Activated CD4-positive, alpha-beta T cell treated with anti-CD3 and anti-CD28 coated beads, Interleukin-2, amount 10 ng/mL, durations not matched to agents 7 days and 5 days (primary cell): ENCODE measurements around the gene SPATA6L. TPM values are rescaled to one million over a fixed set of nuclear protein-coding genes. Genes with fewer than 3 reads are reported as not detected.

Experiments used
- CTCF ChIA-PET: fragments of 350-600 bp; sonication (Branson Sonifier 250); formaldehyde crosslinking; loops from one replicate; lab custom pipeline; 2021; ENCODE audit warnings: antibody characterized with exemption; lab: Charles Lee
- POLR2A ChIA-PET: fragments of 350-600 bp; sonication (Branson Sonifier 250); formaldehyde crosslinking; loops from one replicate; lab custom pipeline; 2021; ENCODE audit warnings: antibody characterized with exemption; lab: Charles Lee
- DNase-seq: peaks from one replicate; pipeline ENCODE4 v3.0.0-alpha.2; 2020
- H3K27ac Mint-ChIP-seq: one replicate; pipeline ENCODE4 v1.8.0; 2021; ENCODE audit warnings: mild to moderate bottlenecking, moderate library complexity, mixed read lengths
- H3K27me3 Mint-ChIP-seq: one replicate; pipeline ENCODE4 v1.8.0; 2021; ENCODE audit warnings: mixed read lengths
- H3K36me3 Mint-ChIP-seq: one replicate; pipeline ENCODE4 v1.8.0; 2021; ENCODE audit warnings: low read depth, mixed read lengths
- H3K4me1 Mint-ChIP-seq: one replicate; pipeline ENCODE4 v1.8.0; 2021; ENCODE audit warnings: mixed read lengths
- H3K4me3 Mint-ChIP-seq: one replicate; pipeline ENCODE4 v1.8.0; 2021; ENCODE audit warnings: mild to moderate bottlenecking, moderate library complexity, mixed read lengths
- H3K9me3 Mint-ChIP-seq: one replicate; pipeline ENCODE4 v1.8.0; 2021; ENCODE audit warnings: mixed read lengths
- total RNA-seq, 2 experiments: library from RNA; stranded (reverse); gene quantifications; one replicate each; pipeline ENCODE4 v1.2.3, GENCODE V29; 2021

Gene SPATA6L
- total RNA-seq, 2 experiments from 2014 or later = 0.40 to 0.42 TPM

GRCh38 chr9:4592295-4592694, 74.0 kb downstream of the SPATA6L start:
- CTCF ChIA-PET = interaction anchor here (0.7 kb wide), 1 partner anchor 148 kb away, joined by 3 read pairs; no protein-coding TSS in a partner anchor
- H3K36me3 Mint-ChIP-seq = peaks cover 3% of the 10 kb centered on the region
- peaks cover 24% of the 10 kb centered on the region for H3K4me1 Mint-ChIP-seq
- H3K9me3 Mint-ChIP-seq = no peaks in the 10 kb centered on the region
- no peaks in the 10 kb centered on the region for H3K27me3 Mint-ChIP-seq
- no peak for DNase-seq
- POLR2A ChIA-PET = no interaction called here
- no peak overlapping the region for H3K27ac Mint-ChIP-seq
- H3K4me3 Mint-ChIP-seq = no peak overlapping the region

GRCh38 chr9:4591123-4591500, 75.2 kb downstream of the SPATA6L start:
- POLR2A ChIA-PET = no interaction called here
- Mint-ChIP-seq H3K4me1 (peaks cover 15% of the 10 kb centered on the region), H3K27ac (no peak overlapping the region), H3K4me3 (no peak overlapping the region), H3K36me3 (peaks cover 3% of the 10 kb centered on the region), H3K9me3 (no peaks in the 10 kb centered on the region), H3K27me3 (no peaks in the 10 kb centered on the region)
- CTCF ChIA-PET = interaction anchor here (1.3 kb wide), 1 partner anchor 10 kb away, joined by 4 read pairs; no protein-coding TSS in a partner anchor
- DNase-seq = no peak

DNA sequence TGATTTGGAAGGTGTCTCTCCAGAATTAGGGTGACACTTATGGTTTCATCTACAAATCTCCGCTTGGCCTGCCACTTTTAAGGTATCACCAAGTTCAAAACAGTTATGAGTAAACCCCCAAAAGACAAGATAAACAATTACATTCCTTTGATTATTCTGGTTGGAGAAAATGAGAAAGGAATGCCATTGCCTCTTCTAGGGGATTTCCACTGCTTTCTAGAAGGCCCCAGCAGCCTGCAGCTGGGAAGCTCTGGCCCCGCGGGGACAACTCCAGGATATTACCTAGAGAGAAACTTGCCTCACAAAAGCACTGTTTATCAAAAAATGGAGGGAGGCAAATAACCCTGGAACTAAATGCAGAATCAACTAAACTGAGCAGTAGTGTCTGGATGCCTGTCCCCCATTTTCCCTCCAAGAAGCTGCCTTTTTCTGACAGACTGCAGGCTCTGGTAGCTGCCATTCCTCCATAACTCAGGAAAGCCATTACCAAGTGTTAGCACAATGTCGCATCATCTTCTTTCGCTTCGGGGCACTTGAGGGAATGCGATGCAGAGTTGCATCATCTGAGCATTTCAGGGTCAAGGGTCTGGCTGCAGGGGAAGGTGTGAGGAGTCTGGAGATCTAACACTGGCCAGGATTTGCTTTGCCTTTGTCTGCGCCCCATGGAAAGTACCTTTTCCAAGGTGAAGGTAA, 75.7 kb downstream of the SPATA6L start:
- Mint-ChIP-seq H3K9me3 (no peaks in the 10 kb centered on the region), H3K4me1 (peaks cover 10% of the 10 kb centered on the region), H3K27ac (no peak overlapping the region), H3K36me3 (peaks cover 3% of the 10 kb centered on the region), H3K4me3 (no peak overlapping the region), H3K27me3 (no peaks in the 10 kb centered on the region)
- no peak for DNase-seq
- CTCF ChIA-PET = interaction anchor here (1.3 kb wide), 1 partner anchor 10 kb away, joined by 4 read pairs; no protein-coding TSS in a partner anchor
- POLR2A ChIA-PET = no interaction called here

DNA sequence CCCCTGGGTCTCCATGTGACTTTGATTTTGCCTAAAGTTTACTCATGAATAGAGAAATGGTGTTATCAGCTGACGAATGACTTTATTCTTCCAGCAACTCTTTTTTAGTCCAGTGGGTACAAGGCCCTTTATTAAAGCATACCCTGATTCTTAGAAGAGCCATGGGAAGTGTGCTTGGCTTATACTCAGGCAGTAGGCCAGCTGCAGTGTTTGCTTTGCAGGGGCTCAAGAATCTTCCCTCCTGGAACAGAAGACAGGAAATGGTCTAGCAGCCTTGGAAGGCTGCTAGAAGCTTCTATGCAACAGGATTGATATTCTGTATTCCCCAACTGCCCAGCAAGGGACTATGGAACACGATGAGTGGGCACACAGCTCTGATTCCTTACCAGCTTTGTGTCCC, 77.6 kb downstream of the SPATA6L start:
- no peaks in the 10 kb centered on the region for H3K9me3 Mint-ChIP-seq
- POLR2A ChIA-PET = no interaction called here
- DNase-seq = no peak
- H3K4me3 Mint-ChIP-seq = no peak overlapping the region
- H3K27ac Mint-ChIP-seq = no peak overlapping the region
- H3K4me1 Mint-ChIP-seq = peaks cover 2% of the 10 kb centered on the region
- CTCF ChIA-PET = interaction anchor here (0.7 to 3.6 kb wide), 4 partner anchors 14 to 30 kb away, joined by 3 to 14 read pairs (median 4); no protein-coding TSS in a partner anchor
- H3K36me3 Mint-ChIP-seq = no peaks in the 10 kb centered on the region
- no peaks in the 10 kb centered on the region for H3K27me3 Mint-ChIP-seq

DNA sequence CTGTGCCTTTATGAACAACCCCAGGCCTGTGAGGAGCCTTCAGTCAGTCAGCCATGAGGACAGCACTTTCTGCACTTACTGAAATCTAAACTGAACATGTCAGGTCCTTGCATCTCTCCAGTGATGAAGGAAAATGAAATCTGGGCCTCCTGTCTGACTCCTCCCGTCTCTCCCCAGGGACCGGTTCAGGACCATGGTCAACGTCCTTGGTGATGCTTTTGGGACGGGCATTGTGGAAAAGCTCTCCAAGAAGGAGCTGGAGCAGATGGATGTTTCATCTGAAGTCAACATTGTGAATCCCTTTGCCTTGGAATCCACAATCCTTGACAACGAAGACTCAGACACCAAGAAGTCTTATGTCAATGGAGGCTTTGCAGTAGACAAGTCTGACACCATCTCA, 81.1 kb downstream of the SPATA6L start:
- no peaks in the 10 kb centered on the region for H3K9me3 Mint-ChIP-seq
- H3K27me3 Mint-ChIP-seq = no peaks in the 10 kb centered on the region
- H3K4me3 Mint-ChIP-seq = no peak overlapping the region
- H3K36me3 Mint-ChIP-seq = no peaks in the 10 kb centered on the region
- no peak overlapping the region for H3K27ac Mint-ChIP-seq
- ChIA-PET CTCF (no interaction called here), POLR2A (no interaction called here)
- DNase-seq = no peak
- H3K4me1 Mint-ChIP-seq = peaks cover 2% of the 10 kb centered on the region

DNA sequence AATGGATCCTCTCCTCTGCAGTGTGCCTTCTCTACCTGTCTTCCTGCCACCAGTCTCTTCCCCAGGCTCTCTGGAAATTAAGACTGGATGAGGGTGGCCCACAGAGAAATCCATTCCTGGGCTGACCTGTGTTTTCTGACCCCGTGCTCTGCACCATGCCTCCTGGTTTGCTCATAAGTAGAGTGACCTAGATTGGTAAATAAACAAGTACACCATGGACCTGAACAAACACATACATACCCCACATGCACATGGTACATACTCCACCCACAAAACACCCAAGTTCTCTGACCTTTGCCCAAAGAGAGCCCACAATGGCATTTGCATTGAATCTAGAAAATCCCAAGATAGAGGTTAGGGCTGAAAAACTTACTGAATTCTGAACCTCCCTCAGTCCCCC, 81.6 kb downstream of the SPATA6L start:
- POLR2A ChIA-PET = no interaction called here
- Mint-ChIP-seq H3K36me3 (no peaks in the 10 kb centered on the region), H3K4me3 (no peak overlapping the region), H3K9me3 (no peaks in the 10 kb centered on the region), H3K4me1 (peaks cover 2% of the 10 kb centered on the region), H3K27ac (no peak overlapping the region), H3K27me3 (no peaks in the 10 kb centered on the region)
- CTCF ChIA-PET = no interaction called here
- DNase-seq = no peak

DNA sequence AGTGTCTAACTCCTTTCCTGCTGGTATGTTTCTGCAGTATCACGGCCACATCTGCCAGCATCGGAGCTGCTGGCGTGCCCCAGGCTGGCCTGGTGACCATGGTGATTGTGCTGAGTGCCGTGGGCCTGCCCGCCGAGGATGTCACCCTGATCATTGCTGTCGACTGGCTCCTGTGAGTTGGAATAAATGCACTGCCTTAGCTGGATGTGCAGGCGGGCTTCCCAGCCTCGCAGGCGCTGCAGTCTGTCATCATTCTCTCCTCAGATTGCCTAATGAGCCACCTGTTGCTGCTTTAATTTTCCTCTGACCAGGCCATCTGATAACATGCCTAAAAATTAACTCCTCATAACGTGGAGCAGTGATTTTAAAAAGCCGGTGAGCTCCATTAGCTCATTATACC, 83.3 kb downstream of the SPATA6L start:
- ChIA-PET CTCF (interaction anchor here (1.3 kb wide), 1 partner anchor 10 kb away, joined by 3 read pairs; no protein-coding TSS in a partner anchor), POLR2A (no interaction called here)
- Mint-ChIP-seq H3K27ac (no peak overlapping the region), H3K9me3 (no peaks in the 10 kb centered on the region), H3K4me1 (peaks cover 2% of the 10 kb centered on the region), H3K36me3 (no peaks in the 10 kb centered on the region), H3K27me3 (no peaks in the 10 kb centered on the region), H3K4me3 (no peak overlapping the region)
- DNase-seq = no peak

DNA sequence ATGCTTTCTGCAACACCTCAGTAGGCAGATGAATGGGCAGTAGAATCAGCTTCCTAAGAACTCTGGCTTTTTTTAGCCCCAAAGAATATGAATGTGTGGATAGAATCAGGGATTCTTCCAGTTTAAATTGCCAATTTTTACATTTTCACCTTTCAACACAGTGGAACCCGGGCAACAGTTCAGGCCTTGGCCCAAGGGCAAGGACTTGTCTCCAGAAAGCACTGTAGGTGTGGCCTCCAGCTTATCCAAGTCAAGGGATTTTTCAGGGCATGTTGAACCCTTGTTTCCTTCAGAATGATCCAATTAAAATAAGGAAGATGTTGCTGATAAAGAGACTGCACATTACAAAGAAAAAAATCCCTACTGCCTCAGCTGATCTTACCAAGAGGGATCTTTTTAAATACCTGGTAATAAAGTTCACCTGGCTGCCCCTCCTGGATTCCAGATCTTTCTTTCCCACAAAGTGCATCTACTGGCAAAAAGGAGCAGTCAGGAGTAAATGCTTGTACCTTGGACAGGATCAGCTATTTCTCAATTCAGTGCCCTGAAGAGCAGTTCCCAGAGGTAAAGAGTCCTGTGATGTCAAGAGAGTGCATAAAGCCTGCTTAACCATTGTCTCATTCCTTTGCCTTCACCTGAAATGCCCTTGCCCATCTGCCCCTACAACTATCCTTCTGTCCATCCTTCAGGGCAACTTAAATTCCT, 84.3 kb downstream of the SPATA6L start:
- no peak overlapping the region for H3K27ac Mint-ChIP-seq
- no peaks in the 10 kb centered on the region for H3K27me3 Mint-ChIP-seq
- ChIA-PET POLR2A (no interaction called here), CTCF (no interaction called here)
- H3K9me3 Mint-ChIP-seq = no peaks in the 10 kb centered on the region
- no peaks in the 10 kb centered on the region for H3K4me1 Mint-ChIP-seq
- H3K36me3 Mint-ChIP-seq = no peaks in the 10 kb centered on the region
- DNase-seq = no peak
- no peak overlapping the region for H3K4me3 Mint-ChIP-seq

DNA sequence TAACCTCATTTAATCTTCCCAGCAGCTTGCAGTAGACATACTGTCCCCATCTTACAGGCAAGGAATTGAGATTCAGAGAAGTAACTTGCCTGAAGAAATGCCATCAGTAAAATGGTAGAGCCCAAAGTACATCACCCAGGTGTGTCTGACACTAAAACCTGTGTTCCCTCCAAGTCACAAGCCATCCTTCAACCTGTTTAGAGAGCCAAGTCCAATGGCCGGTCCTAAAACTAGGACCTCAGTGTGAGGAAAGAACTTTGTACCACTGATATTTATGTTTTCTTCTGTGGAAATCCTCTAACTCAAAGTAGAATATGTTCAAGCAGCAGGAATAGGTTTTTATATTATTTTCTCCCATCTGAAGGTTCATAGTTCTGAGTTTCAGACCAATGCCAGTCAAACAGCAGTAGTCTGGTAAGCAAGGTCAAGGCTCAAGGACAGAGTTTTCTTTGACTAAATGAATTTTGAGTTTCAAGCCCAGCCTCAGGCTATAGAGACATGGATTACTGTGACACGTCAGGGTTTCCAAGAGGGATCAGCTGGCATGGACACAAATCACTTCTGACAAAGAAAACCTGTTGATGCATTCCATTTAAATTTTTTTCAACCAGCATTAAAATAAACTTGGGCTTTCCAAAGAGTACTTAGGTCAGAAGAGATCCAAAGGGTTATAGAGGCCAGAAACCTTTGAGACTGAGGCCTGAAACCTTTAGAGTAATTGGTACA, 85.1 kb downstream of the SPATA6L start:
- no peaks in the 10 kb centered on the region for H3K27me3 Mint-ChIP-seq
- H3K27ac Mint-ChIP-seq = no peak overlapping the region
- DNase-seq = no peak
- H3K4me1 Mint-ChIP-seq = no peaks in the 10 kb centered on the region
- CTCF ChIA-PET = interaction anchor here (0.6 to 1.2 kb wide), 3 partner anchors 10 to 1319 kb away, joined by 3 to 4 read pairs (median 3); no protein-coding TSS in a partner anchor
- no peak overlapping the region for H3K4me3 Mint-ChIP-seq
- POLR2A ChIA-PET = no interaction called here
- H3K9me3 Mint-ChIP-seq = no peaks in the 10 kb centered on the region
- H3K36me3 Mint-ChIP-seq = no peaks in the 10 kb centered on the region

DNA sequence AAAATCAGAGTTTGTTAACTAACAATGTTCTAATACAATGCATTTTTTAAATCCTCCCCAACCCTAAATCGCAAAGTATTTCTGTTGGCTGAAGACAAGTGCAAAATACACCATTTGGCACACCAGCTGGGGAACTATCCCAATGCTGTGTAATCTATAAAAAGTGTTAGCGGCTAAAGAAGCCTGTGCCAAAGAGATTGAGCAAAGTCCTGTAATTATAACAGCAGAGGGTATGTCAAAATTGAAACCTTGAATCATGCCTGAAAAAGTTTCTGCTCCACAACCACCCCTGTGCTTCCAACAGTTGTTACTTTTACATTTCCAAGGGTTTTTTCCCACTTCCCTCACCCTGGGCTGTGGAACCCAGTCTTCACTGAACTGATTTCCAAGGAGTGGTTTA, 87.3 kb downstream of the SPATA6L start:
- no peak for DNase-seq
- Mint-ChIP-seq H3K4me3 (no peak overlapping the region), H3K36me3 (no peaks in the 10 kb centered on the region), H3K27me3 (no peaks in the 10 kb centered on the region), H3K4me1 (peaks cover 5% of the 10 kb centered on the region), H3K27ac (no peak overlapping the region), H3K9me3 (no peaks in the 10 kb centered on the region)
- POLR2A ChIA-PET = no interaction called here
- CTCF ChIA-PET = no interaction called here

GRCh38 chr9:4576448-4576847, 89.8 kb downstream of the SPATA6L start:
- CTCF ChIA-PET = no interaction called here
- POLR2A ChIA-PET = no interaction called here
- H3K36me3 Mint-ChIP-seq = no peaks in the 10 kb centered on the region
- no peaks in the 10 kb centered on the region for H3K27me3 Mint-ChIP-seq
- H3K27ac Mint-ChIP-seq = no peak overlapping the region
- H3K9me3 Mint-ChIP-seq = no peaks in the 10 kb centered on the region
- peaks cover 14% of the 10 kb centered on the region for H3K4me1 Mint-ChIP-seq
- no peak for DNase-seq
- no peak overlapping the region for H3K4me3 Mint-ChIP-seq

DNA sequence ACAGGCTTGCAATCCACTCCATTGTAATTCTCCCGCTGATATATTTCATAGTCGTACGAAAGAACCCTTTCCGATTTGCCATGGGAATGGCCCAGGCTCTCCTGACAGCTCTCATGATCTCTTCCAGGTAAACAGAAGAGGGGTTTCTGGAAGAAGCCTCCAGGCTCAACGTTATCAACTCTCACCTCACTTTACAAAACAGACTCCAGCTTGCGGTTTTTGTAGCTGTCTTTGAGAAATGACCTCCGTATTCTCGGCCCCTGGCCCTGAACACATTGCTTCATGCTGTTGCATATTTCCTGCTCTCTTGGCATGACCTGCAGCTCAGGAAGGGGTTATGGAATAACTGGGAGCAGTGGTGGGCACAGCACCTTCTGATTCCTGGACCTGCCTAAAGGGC, 90.3 kb downstream of the SPATA6L start:
- peaks cover 14% of the 10 kb centered on the region for H3K4me1 Mint-ChIP-seq

More for the DNA sequence above, 90.3 kb downstream of the SPATA6L start:
- Mint-ChIP-seq H3K9me3 (no peaks in the 10 kb centered on the region), H3K27ac (no peak overlapping the region), H3K4me3 (no peak overlapping the region), H3K36me3 (no peaks in the 10 kb centered on the region), H3K27me3 (no peaks in the 10 kb centered on the region)
- no peak for DNase-seq
- ChIA-PET POLR2A (no interaction called here), CTCF (no interaction called here)
